Adrenal gland (tissue), 12 donors: Measurements from ENCODE around the gene SLIT3. TPM values are rescaled to one million over a fixed set of nuclear protein-coding genes. Genes with fewer than 3 reads are reported as not detected.
A peak's percentile ranks its signal among the peaks of the same experiment; 100 is the strongest.

Source experiments
- DNase-seq, 7 donors: peaks; one replicate each; pipeline ENCODE4 v3.0.0-alpha.2; 2019 to 2020
- H3K27ac ChIP-seq, 5 donors: fragments of 200-600 bp; sonication (generic) in 4 of 5; 1 replicate in 3 of 5; 2 replicates in 2 of 5; pipeline versions ENCODE4 v1.5.1 to v1.8.0; 2016 to 2020; ENCODE audit warnings: mild to moderate bottlenecking in 1 of 5
- H3K27me3 ChIP-seq: fragments of 200-600 bp; 2 replicates; pipeline ENCODE4 v1.8.0; 2021
- H3K36me3 ChIP-seq, 2 donors: fragments of 200-600 bp; replicated peaks in 1 of 2; 1 replicate in 1 of 2; 2 replicates in 1 of 2; pipeline versions ENCODE4 v1.5.1 to v1.8.0; 2018 to 2022
- H3K4me1 ChIP-seq, 2 donors: fragments of 200-600 bp; replicated peaks in 1 of 2; 1 replicate in 1 of 2; 2 replicates in 1 of 2; pipeline versions ENCODE4 v1.5.1 to v1.8.0; 2018 to 2021
- H3K4me3 ChIP-seq, 4 donors: fragments of 200-600 bp; sonication (generic) in 3 of 4; one replicate each; pipeline ENCODE4 v1.5.1; 2016 to 2018
- H3K9me3 ChIP-seq, 3 donors: fragments of 200-600 bp; sonication (generic) in 1 of 3; replicated peaks in 1 of 3; 1 replicate in 2 of 3; 2 replicates in 1 of 3; pipeline versions ENCODE4 v1.5.1 to v1.8.0; 2016 to 2021
- POLR2A ChIP-seq, 2 donors: fragments of 450-650 bp; IDR thresholded peaks; one replicate each; pipeline ENCODE4 v1.6.1; 2017; ENCODE audit warnings: antibody characterized with exemption in 2 of 2, mild to moderate bottlenecking in 2 of 2, moderate library complexity in 1 of 2
- WGBS, 4 donors: extraction: QIAGEN DNeasy Blood & Tissue Kit in 2 of 4; methylation state at CpG; one replicate each; pipeline versions ENCODE4 v1.1.5 to v1.1.7; 2013 to 2017; 5-methylcytosine and 5-hydroxymethylcytosine counted together
- intact Hi-C, 2 donors: fragments of 100-400 bp; cut with DNase I; formaldehyde crosslinking; loops; one replicate each; pipeline versions ENCODE4 v1.14.1 to v1.15.0; 2022 to 2023
- polyA plus RNA-seq, 3 donors: library from polyadenylated mRNA; stranded (reverse); fragments of 200-250 nt in 2 of 3; fragments of 350-450 nt in 1 of 3; fragmentation: Illumina TruSeq in 1 of 3; extraction: RNeasy Lipid Tissue Mini Kit (QIAGEN cat#74804) in 1 of 3; gene quantifications; one replicate each; pipeline ENCODE4 v1.2.3, GENCODE V29; 2013 to 2014
- total RNA-seq, 9 donors: library from RNA; depleted of rRNA in 4 of 9; stranded (reverse); fragments of >200 nt in 4 of 9; fragments of 120-200 nt in 1 of 9; fragmentation: NEBNext Ultra II Directional in 1 of 9; extraction: Animal tissue kit (Norgen Biotek cat#: 25700) in 1 of 9; gene quantifications; one replicate each; pipeline versions ENCODE4 v1.1.0 to v1.2.4, GENCODE V29; 2013 to 2023
- TF ChIP-seq, protein P1 (sequence below), 6 experiments: fragments of 450-650 bp in 4 of 6; fragments of 200-600 bp in 2 of 6; sonication (generic) in 1 of 6; IDR thresholded peaks; 1 replicate in 5 of 6; 2 replicates in 1 of 6; pipeline versions ENCODE4 v1.5.1 to v1.8.0; 2016 to 2021; ENCODE audit warnings: antibody characterized with exemption in 6 of 6, mild to moderate bottlenecking in 2 of 6, moderate library complexity in 1 of 6
- donor health status: healthy with polysubstance abuse.
- donor health status: Bipolar disorder and iron deficiency.
- donor health status: DM: yes; HTN: yes; CAD: no.
- donor health status: DM: no; HTN: no; CAD: no.
- donor health status: DM: no; HTN: no; CAD: no.
- donor health status: DM: yes; HTN: yes; CAD: no.

Gene SLIT3
- total and polyA plus RNA-seq, 12 donors = 10.0 to 94.1 (median 32.8) TPM

DNA sequence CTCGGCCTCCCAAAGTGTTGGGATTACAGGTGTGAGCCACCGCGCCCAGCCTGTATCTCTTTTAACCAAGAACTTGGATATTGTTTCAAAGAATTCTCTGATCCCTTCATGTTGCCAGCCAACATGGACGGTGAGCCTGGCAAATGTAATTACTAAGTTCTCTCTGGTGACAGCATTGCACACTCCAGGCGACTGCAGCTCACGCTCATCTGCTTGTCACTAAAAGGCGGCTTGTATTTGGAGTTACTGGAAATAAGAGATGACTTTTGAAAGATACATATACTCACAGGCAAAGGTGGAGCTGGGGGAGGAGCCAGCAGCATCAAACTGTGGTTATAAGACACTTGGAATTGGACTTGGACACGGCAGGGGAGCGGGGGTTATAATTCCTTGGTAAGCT is 172.3 kb downstream of the SLIT3 start:
- DNase-seq = no peak
- Histone ChIP-seq H3K27ac (no peak overlapping the region), H3K27me3 (no peaks in the 10 kb centered on the region), H3K4me3 (no peak overlapping the region), H3K4me1 (no peaks in the 10 kb centered on the region), H3K9me3 (no peaks in the 10 kb centered on the region), H3K36me3 (no peaks in the 10 kb centered on the region)
- intact Hi-C loops = no loop called here
- WGBS, 4 donors = 80 to 92% (median 89%) methylated on average over 9 of the region's 9 CpGs
- no peak for TF ChIP-seq POLR2A (IDR thresholded peaks at IDR 0.05)

DNA sequence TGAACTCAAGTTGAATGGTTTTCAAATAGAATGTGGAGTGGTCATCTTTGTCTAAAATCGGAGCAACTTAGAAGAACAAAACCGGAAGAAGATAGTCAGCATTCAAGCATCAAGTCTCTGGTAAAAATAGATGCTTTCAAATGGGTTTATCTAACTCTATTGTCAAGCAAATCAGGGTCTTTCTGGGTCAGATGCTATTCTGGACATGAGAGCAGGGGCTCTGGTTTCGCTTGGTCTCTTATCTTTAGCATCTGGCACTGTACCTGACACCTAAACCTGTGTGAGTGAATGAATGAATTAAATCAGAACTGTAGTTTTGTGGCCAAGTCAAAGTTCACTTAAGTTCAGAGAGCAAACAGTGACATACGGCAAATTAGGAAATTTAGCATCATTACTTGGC is 173.5 kb downstream of the SLIT3 start:
- Histone ChIP-seq H3K4me1 (no peaks in the 10 kb centered on the region), H3K36me3 (no peaks in the 10 kb centered on the region), H3K27me3 (no peaks in the 10 kb centered on the region), H3K27ac (no peak overlapping the region), H3K9me3 (no peaks in the 10 kb centered on the region), H3K4me3 (no peak overlapping the region)
- DNase-seq = no peak
- WGBS, 4 donors = 78 to 82% (median 79%) methylated on average over 4 of the region's 4 CpGs
- TF ChIP-seq POLR2A (IDR thresholded peaks at IDR 0.05) = no peak
- TF ChIP-seq, protein P1, sequence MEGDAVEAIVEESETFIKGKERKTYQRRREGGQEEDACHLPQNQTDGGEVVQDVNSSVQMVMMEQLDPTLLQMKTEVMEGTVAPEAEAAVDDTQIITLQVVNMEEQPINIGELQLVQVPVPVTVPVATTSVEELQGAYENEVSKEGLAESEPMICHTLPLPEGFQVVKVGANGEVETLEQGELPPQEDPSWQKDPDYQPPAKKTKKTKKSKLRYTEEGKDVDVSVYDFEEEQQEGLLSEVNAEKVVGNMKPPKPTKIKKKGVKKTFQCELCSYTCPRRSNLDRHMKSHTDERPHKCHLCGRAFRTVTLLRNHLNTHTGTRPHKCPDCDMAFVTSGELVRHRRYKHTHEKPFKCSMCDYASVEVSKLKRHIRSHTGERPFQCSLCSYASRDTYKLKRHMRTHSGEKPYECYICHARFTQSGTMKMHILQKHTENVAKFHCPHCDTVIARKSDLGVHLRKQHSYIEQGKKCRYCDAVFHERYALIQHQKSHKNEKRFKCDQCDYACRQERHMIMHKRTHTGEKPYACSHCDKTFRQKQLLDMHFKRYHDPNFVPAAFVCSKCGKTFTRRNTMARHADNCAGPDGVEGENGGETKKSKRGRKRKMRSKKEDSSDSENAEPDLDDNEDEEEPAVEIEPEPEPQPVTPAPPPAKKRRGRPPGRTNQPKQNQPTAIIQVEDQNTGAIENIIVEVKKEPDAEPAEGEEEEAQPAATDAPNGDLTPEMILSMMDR (IDR thresholded peaks at IDR 0.05) = no peak
- intact Hi-C loops = no loop called here

DNA sequence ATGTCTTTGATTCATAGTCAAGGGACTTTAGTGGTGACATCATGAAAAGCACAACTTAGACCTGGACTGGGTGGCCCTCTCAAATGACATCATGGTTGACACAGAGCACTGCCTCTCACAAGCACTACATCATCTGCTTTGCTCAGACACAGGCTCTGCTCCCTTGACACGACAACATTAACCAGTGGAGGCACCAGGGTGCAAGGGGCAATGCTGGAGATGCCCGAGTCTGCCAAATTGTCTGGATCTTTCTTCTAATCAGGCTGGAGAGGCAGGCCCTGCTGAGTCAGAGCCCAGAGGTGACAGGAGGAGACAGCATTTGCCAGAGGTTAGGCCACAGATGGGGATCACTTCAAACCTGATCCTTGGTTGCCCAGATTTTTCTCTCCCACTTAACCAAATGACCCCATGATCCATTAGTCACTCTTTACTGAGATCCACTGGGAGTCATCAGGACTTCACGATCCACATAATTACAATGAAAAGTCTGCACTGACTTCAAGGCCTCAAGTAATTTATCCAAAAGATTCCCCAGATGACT is 174.4 kb downstream of the SLIT3 start:
- no peak for TF ChIP-seq POLR2A (IDR thresholded peaks at IDR 0.05)
- TF ChIP-seq, protein P1 (IDR thresholded peaks at IDR 0.05) = no peak
- H3K27ac ChIP-seq = no peak overlapping the region
- no peaks in the 10 kb centered on the region for H3K9me3 ChIP-seq
- no peaks in the 10 kb centered on the region for H3K4me1 ChIP-seq
- no peaks in the 10 kb centered on the region for H3K36me3 ChIP-seq
- intact Hi-C loops = no loop called here
- no peaks in the 10 kb centered on the region for H3K27me3 ChIP-seq
- WGBS, 4 donors = 52 to 80% (median 71%) methylated on average over 3 of the region's 3 CpGs
- peak in 1 of 7 donors; percentile 18 for DNase-seq
- no peak overlapping the region for H3K4me3 ChIP-seq

DNA sequence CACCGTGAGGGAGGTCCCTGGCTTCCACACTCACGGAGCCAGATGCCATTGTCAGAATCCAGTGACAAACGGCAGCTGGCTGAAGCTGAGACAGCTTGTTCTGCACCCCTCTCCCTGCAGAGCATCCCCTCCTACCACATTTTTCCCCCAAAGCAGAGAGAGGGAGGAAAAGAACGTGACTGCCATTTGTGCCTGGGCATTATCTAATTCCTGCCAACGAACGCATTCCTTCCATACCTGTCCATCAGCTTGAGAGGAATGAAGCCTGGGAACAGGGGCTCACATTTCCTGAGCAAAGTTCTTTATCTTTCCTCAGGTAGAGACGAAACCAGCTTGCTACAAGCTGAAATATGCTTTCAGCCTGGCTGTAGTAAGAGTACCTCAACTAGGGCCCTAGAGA is 175.4 kb downstream of the SLIT3 start:
- H3K27ac ChIP-seq = no peak overlapping the region
- H3K9me3 ChIP-seq = no peaks in the 10 kb centered on the region
- H3K36me3 ChIP-seq = no peaks in the 10 kb centered on the region
- no peak overlapping the region for H3K4me3 ChIP-seq
- no peaks in the 10 kb centered on the region for H3K27me3 ChIP-seq
- H3K4me1 ChIP-seq = no peaks in the 10 kb centered on the region
- WGBS, 4 donors = 62 to 74% (median 68%) methylated on average over 7 of the region's 7 CpGs
- intact Hi-C loops = no loop called here
- no peak for DNase-seq
- TF ChIP-seq, protein P1 (IDR thresholded peaks at IDR 0.05) = no peak
- TF ChIP-seq POLR2A (IDR thresholded peaks at IDR 0.05) = no peak

DNA sequence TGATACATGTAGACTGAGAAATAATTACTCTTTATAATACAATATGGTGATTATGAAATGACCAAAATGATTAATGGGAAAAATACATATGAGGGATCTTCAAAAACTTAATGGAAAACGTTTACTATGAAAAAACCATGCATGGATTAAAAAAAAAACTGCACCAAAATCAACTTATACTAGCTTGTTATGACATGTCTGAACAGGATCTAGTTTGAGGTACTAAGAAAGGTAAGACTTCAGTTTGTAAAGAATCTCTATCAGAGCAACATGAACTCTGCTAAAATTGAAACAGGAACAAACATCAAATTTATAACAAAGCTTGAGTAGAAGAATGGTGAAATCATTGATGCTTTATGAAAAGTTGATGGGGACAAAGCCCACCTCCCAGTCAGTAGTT is 178.0 kb downstream of the SLIT3 start:
- no peak overlapping the region for H3K4me3 ChIP-seq
- H3K27me3 ChIP-seq = no peaks in the 10 kb centered on the region
- WGBS, 4 donors = 44 to 63% (median 47%) methylated on average over 1 of the region's 1 CpG
- H3K4me1 ChIP-seq = no peaks in the 10 kb centered on the region
- no peak overlapping the region for H3K27ac ChIP-seq
- no peaks in the 10 kb centered on the region for H3K36me3 ChIP-seq
- TF ChIP-seq POLR2A (IDR thresholded peaks at IDR 0.05) = no peak
- TF ChIP-seq, protein P1 (IDR thresholded peaks at IDR 0.05) = no peak
- no peaks in the 10 kb centered on the region for H3K9me3 ChIP-seq
- DNase-seq = no peak
- intact Hi-C loops = no loop called here
